Chondrocyte (in vitro differentiated cells): ENCODE measurements around the gene SEL1L3. TPM values are rescaled to one million over a fixed set of nuclear protein-coding genes. Genes with fewer than 3 reads are reported as not detected.

Experiments
- DNase-seq: peaks from one replicate; pipeline ENCODE4 v3.0.0; 2021; ENCODE audit warnings: mixed read lengths, low spot score
- H3K27ac Mint-ChIP-seq: one replicate; pipeline ENCODE4 v1.8.0; 2021; ENCODE audit warnings: mild to moderate bottlenecking, moderate library complexity, mixed read lengths; ENCODE audit not compliant: unreplicated experiment
- H3K27me3 Mint-ChIP-seq: 2 replicates; pipeline ENCODE4 v1.8.0; 2021; ENCODE audit warnings: low read depth, mixed read lengths
- H3K36me3 Mint-ChIP-seq: 2 replicates; pipeline ENCODE4 v1.8.0; 2021; ENCODE audit warnings: low read depth, mixed read lengths
- H3K4me1 Mint-ChIP-seq: 2 replicates; pipeline ENCODE4 v1.8.0; 2021; ENCODE audit warnings: low read depth, mild to moderate bottlenecking, mixed read lengths
- H3K4me3 Mint-ChIP-seq: one replicate; pipeline ENCODE4 v1.8.0; 2021; ENCODE audit warnings: mild to moderate bottlenecking, moderate library complexity, mixed read lengths; ENCODE audit not compliant: unreplicated experiment
- H3K9me3 Mint-ChIP-seq: 2 replicates; pipeline ENCODE4 v1.8.0; 2021; ENCODE audit warnings: low read depth, mixed read lengths
- CTCF ChIP-seq: fragments of 200-600 bp; sonication (generic); IDR thresholded peaks from 2 replicates; pipeline ENCODE4 v1.5.0; 2021; ENCODE audit warnings: antibody characterized with exemption, mild to moderate bottlenecking, moderate library complexity
- total RNA-seq: library from RNA; stranded (reverse); gene quantifications from 3 replicates; pipeline ENCODE4 v1.2.1, GENCODE V29; 2021

Gene SEL1L3
- total RNA-seq, 1 donor from 2014 or later: 30.3 TPM

- no peak overlapping the region for H3K27ac Mint-ChIP-seq
- peaks cover 3% of the 10 kb centered on the region for H3K27me3 Mint-ChIP-seq
- H3K4me3 Mint-ChIP-seq: no peak overlapping the region
- TF ChIP-seq CTCF: no peak
- H3K9me3 Mint-ChIP-seq: no peaks in the 10 kb centered on the region
- no peak for DNase-seq
- no peaks in the 10 kb centered on the region for H3K36me3 Mint-ChIP-seq
- H3K4me1 Mint-ChIP-seq: no peaks in the 10 kb centered on the region
Measured at GRCh38 chr4:25703731-25704388, 158.9 kb downstream of the SEL1L3 start.

- Mint-ChIP-seq H3K27me3 (peaks cover 3% of the 10 kb centered on the region), H3K9me3 (no peaks in the 10 kb centered on the region), H3K36me3 (no peaks in the 10 kb centered on the region), H3K27ac (no peak overlapping the region), H3K4me3 (no peak overlapping the region), H3K4me1 (no peaks in the 10 kb centered on the region)
- TF ChIP-seq CTCF: no peak
- DNase-seq: no peak
Measured at GRCh38 chr4:25702848-25703247, 159.9 kb downstream of the SEL1L3 start.

GRCh38 chr4:25700661-25701060 lies 162.1 kb downstream of the SEL1L3 start:
- H3K9me3 Mint-ChIP-seq: no peaks in the 10 kb centered on the region
- peaks cover 3% of the 10 kb centered on the region for H3K27me3 Mint-ChIP-seq
- no peak overlapping the region for H3K4me3 Mint-ChIP-seq
- no peaks in the 10 kb centered on the region for H3K4me1 Mint-ChIP-seq
- no peak overlapping the region for H3K27ac Mint-ChIP-seq
- no peak for TF ChIP-seq CTCF
- DNase-seq: no peak
- no peaks in the 10 kb centered on the region for H3K36me3 Mint-ChIP-seq

GRCh38 chr4:25697516-25697915 lies 165.3 kb downstream of the SEL1L3 start:
- no peak for DNase-seq
- Mint-ChIP-seq H3K4me3 (no peak overlapping the region), H3K36me3 (no peaks in the 10 kb centered on the region), H3K9me3 (no peaks in the 10 kb centered on the region), H3K27me3 (peaks cover 3% of the 10 kb centered on the region), H3K27ac (no peak overlapping the region), H3K4me1 (no peaks in the 10 kb centered on the region)
- no peak for TF ChIP-seq CTCF

Other genes with a start within 250 kb of the SEL1L3 start
- gene SLC34A2, start 207.1 kb downstream of the SEL1L3 start, total RNA-seq: not detected in 3 replicates
- gene SMIM20, start 51.2 kb upstream of the SEL1L3 start, total RNA-seq: 18.4 to 23.1 TPM (median 19.7 TPM) in 3 replicates